HG03571 (cell line): ENCODE data around the gene HSPB9.

Experiments used
- ATAC-seq: cut with Tn5 transposase; IDR thresholded peaks from one replicate; pipeline ENCODE4 v1.9.1; 2021; ENCODE audit not compliant: unreplicated experiment

HSPB9 gene

GRCh38 chr17:42098730-42099399 lies 23.7 kb upstream of the HSPB9 start:
- ATAC-seq, result no peak

GRCh38 chr17:42101513-42102292 lies 20.9 kb upstream of the HSPB9 start:
- no peak for ATAC-seq

GRCh38 chr17:42103221-42103954 lies 19.2 kb upstream of the HSPB9 start:
- no peak for ATAC-seq

GRCh38 chr17:42104264-42104663 lies 18.3 kb upstream of the HSPB9 start:
- ATAC-seq, result no peak

GRCh38 chr17:42106009-42106408 lies 16.6 kb upstream of the HSPB9 start:
- no peak for ATAC-seq

GRCh38 chr17:42107124-42107523 lies 15.5 kb upstream of the HSPB9 start:
- no peak for ATAC-seq

- ATAC-seq, result peak; percentile 59
These were observed 14.7 kb upstream of the HSPB9 start for GRCh38 chr17:42107597-42108576.

GRCh38 chr17:42109086-42109485 lies 13.5 kb upstream of the HSPB9 start:
- ATAC-seq, result no peak

GRCh38 chr17:42110301-42111264 lies 12.0 kb upstream of the HSPB9 start:
- ATAC-seq, result no peak

GRCh38 chr17:42111265-42111636 lies 11.4 kb upstream of the HSPB9 start:
- no peak for ATAC-seq

GRCh38 chr17:42111871-42112551 lies 10.6 kb upstream of the HSPB9 start:
- ATAC-seq, result peak; percentile 7

GRCh38 chr17:42112552-42113176 lies 9.9 kb upstream of the HSPB9 start, which contains the start of gene DHX58:
Gene DHX58, minus strand, starts transcription at chr17:42112714. Its CDS starts 822 bp downstream, at chr17:42111892.
- ATAC-seq, result peak; percentile 57

GRCh38 chr17:42113293-42114069 lies 9.1 kb upstream of the HSPB9 start:
- no peak for ATAC-seq

- no peak for ATAC-seq
These were observed 8.5 kb upstream of the HSPB9 start for GRCh38 chr17:42114118-42114517.

- ATAC-seq, result no peak
These were observed 5.8 kb upstream of the HSPB9 start for GRCh38 chr17:42116705-42117396.

GRCh38 chr17:42117397-42118125 lies 5.0 kb upstream of the HSPB9 start:
- ATAC-seq, result no peak
